Smooth muscle cell (in vitro differentiated cells): ENCODE measurements around the gene ABHD12. TPM values are rescaled to one million over a fixed set of nuclear protein-coding genes. Genes with fewer than 3 reads are reported as not detected.

ENCODE experiments used
- DNase-seq: peaks from one replicate; lab custom pipeline; 2025; ENCODE audit not compliant: unreplicated experiment; lab: John Stamatoyannopoulos, UW
- H2AFZ ChIP-seq: fragments of 200-600 bp; sonication (generic); 2 replicates; pipeline ENCODE4 v1.6.0; 2016; ENCODE audit warnings: antibody characterized with exemption, low read depth, mild to moderate bottlenecking
- H3F3A ChIP-seq: fragments of 200-600 bp; sonication (generic); 2 replicates; pipeline ENCODE4 v1.6.0; 2017; ENCODE audit warnings: antibody characterized with exemption, low read depth
- H3K27ac ChIP-seq: fragments of 200-600 bp; sonication (generic); 2 replicates; pipeline ENCODE4 v1.5.1; 2016; ENCODE audit warnings: low read depth, mild to moderate bottlenecking
- H3K27me3 ChIP-seq: fragments of 200-600 bp; sonication (generic); 2 replicates; pipeline ENCODE4 v1.6.1; 2016; ENCODE audit warnings: low read depth, mild to moderate bottlenecking
- H3K36me3 ChIP-seq: fragments of 200-600 bp; sonication (generic); 2 replicates; pipeline ENCODE4 v1.5.1; 2016; ENCODE audit warnings: low read depth
- H3K4me1 ChIP-seq: fragments of 200-600 bp; sonication (generic); 2 replicates; pipeline ENCODE4 v1.5.1; 2016; ENCODE audit warnings: low read depth
- H3K4me2 ChIP-seq: fragments of 200-600 bp; sonication (generic); 2 replicates; pipeline ENCODE4 v1.6.0; 2016; ENCODE audit warnings: mild to moderate bottlenecking
- H3K4me3 ChIP-seq: fragments of 200-600 bp; sonication (generic); 2 replicates; pipeline ENCODE4 v1.5.1; 2016; ENCODE audit warnings: mild to moderate bottlenecking
- H3K79me2 ChIP-seq: fragments of 200-600 bp; sonication (generic); 2 replicates; pipeline ENCODE4 v1.6.0; 2016; ENCODE audit warnings: low read depth, mild to moderate bottlenecking
- H3K9ac ChIP-seq: fragments of 200-600 bp; sonication (generic); 2 replicates; pipeline ENCODE4 v1.6.0; 2016; ENCODE audit warnings: low read depth
- H3K9me3 ChIP-seq: fragments of 200-600 bp; sonication (generic); replicated peaks from 2 replicates; pipeline ENCODE4 v1.5.1; 2016; ENCODE audit warnings: low read depth
- H4K20me1 ChIP-seq: fragments of 200-600 bp; sonication (generic); 2 replicates; pipeline ENCODE4 v1.6.0; 2016; ENCODE audit warnings: low read depth
- CTCF ChIP-seq: fragments of 200-600 bp; sonication (generic); IDR thresholded peaks from 2 replicates; pipeline ENCODE4 v1.5.1; 2017; ENCODE audit warnings: borderline replicate concordance, mild to moderate bottlenecking, antibody characterized with exemption; ENCODE audit not compliant: insufficient read depth, poor library complexity, severe bottlenecking
- WGBS: methylation state at CpG from one replicate; pipeline ENCODE4 v1.1.7; 2016; ENCODE audit warnings: low lambda C conversion rate; 5-methylcytosine and 5-hydroxymethylcytosine counted together
- polyA plus RNA-seq: library from polyadenylated mRNA; unstranded; fragments of >200 nt; fragmentation: Nextera tagmentation; extraction: Ambion mirVana; gene quantifications from 2 replicates; pipeline ENCODE4 v1.2.1, GENCODE V29; 2016
- total RNA-seq: library from RNA; depleted of rRNA; stranded (reverse); fragments of >200 nt; gene quantifications from 2 replicates; pipeline ENCODE4 v1.2.3, GENCODE V29; 2014

ABHD12 gene
- total and polyA plus RNA-seq, 2 experiments from 2014 or later: 18.5 to 41.8 TPM

- H3K9me3 ChIP-seq: no peaks in the 10 kb centered on the region
- H3K4me3 ChIP-seq: no peak overlapping the region
- 93% methylated on average over 16 of the region's 16 CpGs for WGBS
- H4K20me1 ChIP-seq: peaks cover 15% of the 10 kb centered on the region
- H3K79me2 ChIP-seq: no peaks in the 10 kb centered on the region
- DNase-seq: no peak
- H3K27me3 ChIP-seq: no peaks in the 10 kb centered on the region
- no peak overlapping the region for H3K4me2 ChIP-seq
- H3K4me1 ChIP-seq: no peaks in the 10 kb centered on the region
- H3K9ac ChIP-seq: no peak overlapping the region
- no peak overlapping the region for H2AFZ ChIP-seq
- no peak for TF ChIP-seq CTCF
- H3K36me3 ChIP-seq: no peaks in the 10 kb centered on the region
- no peaks in the 10 kb centered on the region for H3F3A ChIP-seq
- H3K27ac ChIP-seq: no peak overlapping the region
Measured at GRCh38 chr20:25318471-25319240, 72.0 kb downstream of the ABHD12 start.

DNA sequence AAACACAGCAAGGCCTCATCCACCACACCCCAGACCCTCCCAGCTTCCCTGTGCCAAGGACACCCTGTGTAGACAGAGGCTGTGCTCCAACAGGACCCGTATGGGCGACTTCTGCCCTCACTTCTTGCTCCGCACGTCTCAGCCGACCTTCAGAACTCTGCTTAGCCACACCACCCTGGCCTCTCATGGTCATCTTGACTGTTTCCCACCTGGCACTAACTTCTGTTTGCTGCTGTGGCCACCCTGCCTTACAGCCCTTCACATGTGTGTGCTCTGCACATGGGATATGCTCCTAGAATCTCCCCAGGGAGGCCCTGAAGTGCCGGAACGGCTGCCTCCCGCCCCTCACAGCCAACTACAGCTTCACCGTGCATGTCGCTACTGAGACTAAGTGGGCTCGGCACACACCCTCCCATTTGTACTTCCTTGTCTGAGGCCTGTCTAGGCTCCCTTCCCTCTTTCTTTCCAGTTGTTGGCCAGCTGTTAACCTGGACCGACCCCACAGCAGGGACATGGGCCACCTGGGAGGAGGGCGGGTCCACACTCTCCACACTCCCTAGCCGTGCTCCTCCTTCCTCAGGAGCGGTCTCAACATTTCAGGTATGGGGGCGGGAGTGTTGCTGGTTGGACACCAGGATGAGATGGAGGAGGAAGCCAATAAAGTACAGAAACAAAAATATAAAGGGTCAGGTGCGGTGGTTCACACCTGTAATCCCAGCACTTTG, 73.1 kb downstream of the ABHD12 start:
- Histone ChIP-seq H3K4me2 (no peak overlapping the region), H3K9ac (no peak overlapping the region)
- WGBS: 96% methylated on average over 17 of the region's 17 CpGs

GRCh38 chr20:25316506-25317190, 74.0 kb downstream of the ABHD12 start:
- Histone ChIP-seq H3K79me2 (no peaks in the 10 kb centered on the region), H3K4me2 (no peak overlapping the region)
- DNase-seq: no peak

More for the DNA sequence above, 73.1 kb downstream of the ABHD12 start:
- no peaks in the 10 kb centered on the region for H3K79me2 ChIP-seq
- no peak overlapping the region for H3K4me3 ChIP-seq
- H3K4me1 ChIP-seq: no peaks in the 10 kb centered on the region
- no peak overlapping the region for H2AFZ ChIP-seq
- peaks cover 12% of the 10 kb centered on the region for H4K20me1 ChIP-seq
- H3K27ac ChIP-seq: no peak overlapping the region
- TF ChIP-seq CTCF: no peak
- no peaks in the 10 kb centered on the region for H3K27me3 ChIP-seq
- no peaks in the 10 kb centered on the region for H3F3A ChIP-seq
- no peak for DNase-seq
- no peaks in the 10 kb centered on the region for H3K36me3 ChIP-seq
- H3K9me3 ChIP-seq: no peaks in the 10 kb centered on the region

More at GRCh38 chr20:25316506-25317190, 74.0 kb downstream of the ABHD12 start:
- H3K9ac ChIP-seq: no peak overlapping the region
- H3K4me3 ChIP-seq: no peak overlapping the region
- H3K27me3 ChIP-seq: no peaks in the 10 kb centered on the region
- no peak overlapping the region for H2AFZ ChIP-seq
- peaks cover 8% of the 10 kb centered on the region for H4K20me1 ChIP-seq
- no peaks in the 10 kb centered on the region for H3K4me1 ChIP-seq
- H3K9me3 ChIP-seq: no peaks in the 10 kb centered on the region
- no peaks in the 10 kb centered on the region for H3F3A ChIP-seq
- 99% methylated on average over 11 of the region's 11 CpGs for WGBS
- no peak overlapping the region for H3K27ac ChIP-seq
- no peaks in the 10 kb centered on the region for H3K36me3 ChIP-seq
- TF ChIP-seq CTCF: no peak
